WERI-Rb-1 (cell line): Measurements from ENCODE around the gene NPNT.

Source experiments
- DNase-seq: peaks from one replicate; pipeline ENCODE4 v3.0.0-alpha.2; 2020
- H3K27ac ChIP-seq: fragments of 250-450 bp; sonication (Bioruptor Pico); 2 replicates; pipeline ENCODE4 v1.5.1; 2020; ENCODE audit warnings: mild to moderate bottlenecking, moderate library complexity
- H3K27me3 ChIP-seq: fragments of 250-450 bp; sonication (Bioruptor Pico); 2 replicates; pipeline ENCODE4 v1.5.1; 2021; ENCODE audit warnings: mild to moderate bottlenecking, low read depth, moderate library complexity; ENCODE audit not compliant: insufficient read depth, severe bottlenecking
- H3K36me3 ChIP-seq: fragments of 250-450 bp; sonication (Bioruptor Pico); 2 replicates; pipeline ENCODE4 v1.5.1; 2020; ENCODE audit warnings: mild to moderate bottlenecking, moderate library complexity
- H3K4me3 ChIP-seq: 2 replicates; pipeline ENCODE4 v1.5.1; 2011; ENCODE audit warnings: low read depth, mild to moderate bottlenecking, control low read depth, low read length
- H3K9me3 ChIP-seq: fragments of 250-450 bp; sonication (Bioruptor Pico); 2 replicates; pipeline ENCODE4 v1.5.1; 2021; ENCODE audit warnings: mild to moderate bottlenecking, moderate library complexity; ENCODE audit not compliant: severe bottlenecking
- TF ChIP-seq, protein P1 (sequence below): IDR thresholded peaks from 2 replicates; pipeline ENCODE4 v1.5.1; 2011; ENCODE audit warnings: low read depth, mild to moderate bottlenecking, control low read depth, inconsistent platforms, low read length

NPNT gene

DNA sequence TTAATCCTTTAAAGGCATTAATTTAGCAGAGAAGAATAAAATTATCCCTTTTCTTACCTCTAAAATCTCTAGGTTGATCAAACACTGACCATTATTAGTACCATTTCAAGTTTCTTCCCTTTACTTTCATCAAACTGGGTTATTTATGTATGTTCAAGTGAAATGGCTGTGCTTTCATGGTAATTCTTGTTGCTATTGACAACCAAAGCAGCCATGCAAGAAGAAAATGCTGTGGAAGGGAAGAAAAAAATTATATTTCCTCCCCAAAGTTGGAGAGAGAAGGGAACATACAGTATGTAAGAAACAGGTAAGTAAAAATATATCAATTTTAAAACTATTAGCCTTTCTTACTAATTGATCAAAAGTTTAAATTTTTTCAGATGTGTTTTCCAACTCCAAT is 16.2 kb downstream of the NPNT start:
- no peaks in the 10 kb centered on the region for H3K36me3 ChIP-seq
- DNase-seq: no peak
- TF ChIP-seq, protein P1, sequence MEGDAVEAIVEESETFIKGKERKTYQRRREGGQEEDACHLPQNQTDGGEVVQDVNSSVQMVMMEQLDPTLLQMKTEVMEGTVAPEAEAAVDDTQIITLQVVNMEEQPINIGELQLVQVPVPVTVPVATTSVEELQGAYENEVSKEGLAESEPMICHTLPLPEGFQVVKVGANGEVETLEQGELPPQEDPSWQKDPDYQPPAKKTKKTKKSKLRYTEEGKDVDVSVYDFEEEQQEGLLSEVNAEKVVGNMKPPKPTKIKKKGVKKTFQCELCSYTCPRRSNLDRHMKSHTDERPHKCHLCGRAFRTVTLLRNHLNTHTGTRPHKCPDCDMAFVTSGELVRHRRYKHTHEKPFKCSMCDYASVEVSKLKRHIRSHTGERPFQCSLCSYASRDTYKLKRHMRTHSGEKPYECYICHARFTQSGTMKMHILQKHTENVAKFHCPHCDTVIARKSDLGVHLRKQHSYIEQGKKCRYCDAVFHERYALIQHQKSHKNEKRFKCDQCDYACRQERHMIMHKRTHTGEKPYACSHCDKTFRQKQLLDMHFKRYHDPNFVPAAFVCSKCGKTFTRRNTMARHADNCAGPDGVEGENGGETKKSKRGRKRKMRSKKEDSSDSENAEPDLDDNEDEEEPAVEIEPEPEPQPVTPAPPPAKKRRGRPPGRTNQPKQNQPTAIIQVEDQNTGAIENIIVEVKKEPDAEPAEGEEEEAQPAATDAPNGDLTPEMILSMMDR: no peak

DNA sequence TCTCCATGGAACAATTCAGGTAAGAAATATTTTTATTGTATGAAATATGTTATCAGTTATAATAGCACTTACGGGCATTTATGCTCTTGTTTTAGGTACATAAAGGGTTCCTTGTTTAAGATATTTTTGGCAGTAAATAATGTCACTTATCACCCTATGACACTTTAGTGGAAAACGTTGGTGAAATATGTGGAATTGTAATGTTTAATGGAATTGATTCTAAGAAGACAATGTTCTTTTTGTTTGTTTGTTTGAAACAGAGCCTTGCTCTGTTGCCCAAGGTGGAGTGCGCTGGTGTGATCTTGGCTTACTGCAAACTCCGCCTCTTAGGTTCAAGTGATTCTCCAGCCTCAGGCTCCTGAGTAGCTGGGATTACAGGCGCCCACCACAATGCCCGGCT is 17.4 kb downstream of the NPNT start:
- Histone ChIP-seq H3K27ac (no peak overlapping the region), H3K4me3 (no peak overlapping the region), H3K27me3 (no peaks in the 10 kb centered on the region), H3K9me3 (no peaks in the 10 kb centered on the region), H3K36me3 (no peaks in the 10 kb centered on the region)
- no peak for DNase-seq
- TF ChIP-seq, protein P1: no peak

More for the DNA sequence above, 16.2 kb downstream of the NPNT start:
- no peaks in the 10 kb centered on the region for H3K9me3 ChIP-seq
- H3K4me3 ChIP-seq: no peak overlapping the region
- H3K27me3 ChIP-seq: no peaks in the 10 kb centered on the region
- H3K27ac ChIP-seq: no peak overlapping the region

DNA sequence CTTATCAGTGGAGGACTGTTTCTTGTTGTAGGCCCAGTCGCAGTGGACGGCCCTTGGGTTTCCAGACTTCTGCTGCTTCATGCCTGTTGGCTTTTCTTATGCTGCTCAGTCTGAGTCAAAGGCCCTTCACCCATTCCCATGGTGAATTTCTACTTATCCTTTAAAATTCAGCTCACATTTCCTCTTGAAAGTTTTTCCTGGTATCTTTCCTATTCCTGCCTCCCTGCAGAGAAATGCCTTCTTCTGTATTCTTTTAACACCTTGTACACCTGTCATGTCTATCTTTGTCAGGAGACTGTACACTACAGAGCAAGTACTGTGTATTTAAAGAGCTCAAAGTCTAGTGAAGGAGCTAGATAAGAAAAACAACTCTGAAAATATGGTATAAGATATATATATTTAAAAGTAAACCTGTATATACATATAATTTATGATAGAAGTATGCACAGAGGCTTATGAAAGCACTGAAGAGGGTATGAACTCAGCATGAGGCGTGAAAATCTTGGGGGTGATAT is 22.0 kb downstream of the NPNT start:
- no peaks in the 10 kb centered on the region for H3K36me3 ChIP-seq
- H3K4me3 ChIP-seq: no peak overlapping the region
- no peak for DNase-seq
- H3K9me3 ChIP-seq: no peaks in the 10 kb centered on the region
- TF ChIP-seq, protein P1: no peak
- H3K27me3 ChIP-seq: no peaks in the 10 kb centered on the region
- H3K27ac ChIP-seq: no peak overlapping the region

DNA sequence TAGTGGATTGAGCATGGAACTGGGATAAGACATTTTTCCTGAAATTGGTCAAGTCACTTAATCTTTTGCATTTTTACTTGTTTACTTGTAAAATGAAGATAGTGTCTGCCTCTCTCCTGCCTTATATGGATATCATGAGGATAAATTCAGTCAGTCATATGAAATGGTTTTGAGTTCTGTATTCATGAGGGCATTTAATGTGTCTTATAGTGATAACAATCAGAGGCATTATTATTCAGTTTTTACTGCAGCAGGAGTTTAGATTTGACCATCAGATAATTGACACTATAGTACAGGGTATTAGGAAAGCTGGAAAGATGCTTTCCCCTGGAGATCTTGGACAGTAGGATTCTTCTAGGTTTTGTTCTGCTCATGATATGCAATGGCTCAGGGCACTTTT is 26.0 kb downstream of the NPNT start:
- Histone ChIP-seq H3K27ac (no peak overlapping the region), H3K9me3 (no peaks in the 10 kb centered on the region), H3K27me3 (no peaks in the 10 kb centered on the region), H3K4me3 (no peak overlapping the region), H3K36me3 (no peaks in the 10 kb centered on the region)
- no peak for DNase-seq
- TF ChIP-seq, protein P1: no peak

DNA sequence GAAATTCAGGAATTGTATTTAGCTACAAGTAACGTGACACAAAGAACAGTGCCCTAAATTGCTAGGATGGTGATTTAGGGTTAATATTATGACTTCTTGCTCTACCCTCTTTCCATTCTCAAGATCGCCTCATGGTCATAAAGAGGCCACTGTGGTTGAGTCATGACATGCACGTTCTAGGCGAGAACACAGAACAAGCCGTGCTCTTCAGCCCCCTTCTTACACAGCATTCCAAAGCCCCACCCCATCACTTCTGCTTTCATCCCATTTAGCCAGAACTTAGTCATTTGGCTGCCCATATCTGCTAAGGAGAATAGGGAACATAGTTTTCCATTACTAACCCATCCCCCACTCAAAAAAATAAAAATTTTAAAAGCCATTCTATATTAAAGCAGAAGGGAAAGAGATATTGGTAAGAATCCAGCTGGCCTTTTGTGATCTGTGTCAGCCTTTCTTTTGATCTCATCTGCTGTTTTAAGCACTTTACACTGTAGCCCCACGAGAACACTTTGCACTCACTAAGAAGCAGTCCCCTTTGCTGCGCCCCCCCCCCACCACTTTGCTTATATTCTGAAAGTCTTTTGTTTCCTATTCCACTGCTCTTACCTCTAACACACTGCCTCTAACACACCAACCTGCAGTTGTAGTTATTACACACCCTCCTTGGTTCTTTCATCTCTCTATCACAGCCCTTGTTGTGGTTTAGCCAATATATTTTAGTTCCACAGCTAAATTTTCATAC is 28.4 kb downstream of the NPNT start:
- no peak for DNase-seq
- H3K9me3 ChIP-seq: no peaks in the 10 kb centered on the region
- H3K27ac ChIP-seq: no peak overlapping the region
- no peaks in the 10 kb centered on the region for H3K36me3 ChIP-seq
- no peak overlapping the region for H3K4me3 ChIP-seq
- H3K27me3 ChIP-seq: no peaks in the 10 kb centered on the region
- TF ChIP-seq, protein P1: no peak

DNA sequence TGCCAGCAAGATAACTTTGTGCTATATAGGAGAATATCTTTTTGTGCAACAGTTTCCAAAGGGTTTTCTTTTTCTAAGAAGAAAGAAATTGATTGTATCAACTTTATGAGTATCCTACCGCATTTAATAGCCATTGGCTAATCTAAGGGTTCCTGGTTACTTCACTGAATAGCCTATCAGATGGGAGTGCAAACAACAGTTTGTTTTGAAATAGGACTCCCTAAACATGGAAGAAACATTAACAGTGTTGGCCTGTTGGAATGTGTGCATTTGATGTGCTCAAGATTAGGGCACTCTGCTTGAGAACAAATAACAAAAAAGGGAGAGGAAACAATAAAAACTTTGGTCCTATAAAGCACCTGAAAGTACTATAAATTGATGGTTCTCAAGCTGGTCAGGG is 29.1 kb downstream of the NPNT start:
- Histone ChIP-seq H3K27ac (no peak overlapping the region), H3K36me3 (no peaks in the 10 kb centered on the region), H3K27me3 (no peaks in the 10 kb centered on the region), H3K4me3 (no peak overlapping the region), H3K9me3 (no peaks in the 10 kb centered on the region)
- DNase-seq: no peak
- TF ChIP-seq, protein P1: no peak
